Neural progenitor cell (in vitro differentiated cells): ENCODE data around the gene UROC1. TPM values are rescaled to one million over a fixed set of nuclear protein-coding genes. Genes with fewer than 3 reads are reported as not detected.

Experiments used
- DNase-seq: peaks from one replicate; pipeline ENCODE4 v3.0.0-alpha.2; 2016; ENCODE audit warnings: low spot score
- H2AFZ ChIP-seq: fragments of 200-600 bp; sonication (generic); replicated peaks from 2 replicates; pipeline ENCODE4 v1.6.1; 2016; ENCODE audit warnings: antibody characterized with exemption
- H3F3A ChIP-seq: fragments of 200-600 bp; sonication (generic); 2 replicates; pipeline ENCODE4 v1.6.1; 2016; ENCODE audit warnings: antibody characterized with exemption, low read depth
- H3K27ac ChIP-seq: fragments of 200-600 bp; sonication (generic); 2 replicates; pipeline ENCODE4 v1.5.1; 2016; ENCODE audit warnings: mild to moderate bottlenecking
- H3K27me3 ChIP-seq: fragments of 200-600 bp; sonication (generic); 2 replicates; pipeline ENCODE4 v1.6.1; 2016; ENCODE audit warnings: mild to moderate bottlenecking, moderate library complexity
- H3K36me3 ChIP-seq: fragments of 200-600 bp; sonication (generic); 2 replicates; pipeline ENCODE4 v1.5.1; 2016
- H3K4me1 ChIP-seq: fragments of 200-600 bp; sonication (generic); 2 replicates; pipeline ENCODE4 v1.6.1; 2016; ENCODE audit warnings: mixed run types
- H3K4me2 ChIP-seq: fragments of 200-600 bp; sonication (generic); 2 replicates; pipeline ENCODE4 v1.6.1; 2016
- H3K4me3 ChIP-seq: fragments of 200-600 bp; sonication (generic); 2 replicates; pipeline ENCODE4 v1.5.1; 2016
- H3K79me2 ChIP-seq: fragments of 200-600 bp; sonication (generic); 2 replicates; pipeline ENCODE4 v1.6.1; 2016; ENCODE audit warnings: low read depth
- H3K9ac ChIP-seq: fragments of 200-600 bp; sonication (generic); 2 replicates; pipeline ENCODE4 v1.6.1; 2016
- H3K9me3 ChIP-seq: fragments of 200-600 bp; sonication (generic); 2 replicates; pipeline ENCODE4 v1.5.1; 2016; ENCODE audit warnings: low read depth
- H4K20me1 ChIP-seq: fragments of 200-600 bp; sonication (generic); 2 replicates; pipeline ENCODE4 v1.6.1; 2016; ENCODE audit warnings: low read depth
- H3K27ac Mint-ChIP-seq: 3 replicates; pipeline ENCODE4 v1.8.0; 2021; ENCODE audit warnings: mixed read lengths
- H3K27me3 Mint-ChIP-seq: 2 replicates; pipeline ENCODE4 v1.8.0; 2022; ENCODE audit warnings: low read depth, mild to moderate bottlenecking, inconsistent platforms, moderate library complexity, mixed read lengths; ENCODE audit not compliant: insufficient read depth
- H3K36me3 Mint-ChIP-seq: 3 replicates; pipeline ENCODE4 v1.8.0; 2021; ENCODE audit warnings: mixed read lengths
- H3K4me1 Mint-ChIP-seq: 3 replicates; pipeline ENCODE4 v1.8.0; 2021; ENCODE audit warnings: mixed read lengths
- H3K4me3 Mint-ChIP-seq: 3 replicates; pipeline ENCODE4 v1.8.0; 2021; ENCODE audit warnings: mild to moderate bottlenecking, moderate library complexity, mixed read lengths
- H3K9me3 Mint-ChIP-seq: 3 replicates; pipeline ENCODE4 v1.8.0; 2020; ENCODE audit warnings: mixed read lengths
- EZH2 ChIP-seq: fragments of 200-600 bp; sonication (generic); IDR thresholded peaks from 2 replicates; pipeline ENCODE4 v1.6.1; 2017; ENCODE audit warnings: antibody characterized with exemption, mild to moderate bottlenecking, moderate library complexity
- EZH2phosphoT487 ChIP-seq: fragments of 200-600 bp; sonication (generic); IDR thresholded peaks from 2 replicates; pipeline ENCODE4 v1.6.1; 2017; ENCODE audit warnings: antibody characterized with exemption
- total RNA-seq: library from RNA; depleted of rRNA; stranded (reverse); fragments of >200 nt; gene quantifications from 2 replicates; pipeline ENCODE4 v1.2.3, GENCODE V29; 2015; ENCODE audit warnings: low replicate concordance
- TF ChIP-seq, protein P1 (sequence below): fragments of 200-600 bp; sonication (generic); IDR thresholded peaks from 2 replicates; pipeline ENCODE4 v1.5.1; 2017; ENCODE audit warnings: antibody characterized with exemption, mild to moderate bottlenecking

The UROC1 gene
- total RNA-seq, 1 donor from 2014 or later = not detected

DNA sequence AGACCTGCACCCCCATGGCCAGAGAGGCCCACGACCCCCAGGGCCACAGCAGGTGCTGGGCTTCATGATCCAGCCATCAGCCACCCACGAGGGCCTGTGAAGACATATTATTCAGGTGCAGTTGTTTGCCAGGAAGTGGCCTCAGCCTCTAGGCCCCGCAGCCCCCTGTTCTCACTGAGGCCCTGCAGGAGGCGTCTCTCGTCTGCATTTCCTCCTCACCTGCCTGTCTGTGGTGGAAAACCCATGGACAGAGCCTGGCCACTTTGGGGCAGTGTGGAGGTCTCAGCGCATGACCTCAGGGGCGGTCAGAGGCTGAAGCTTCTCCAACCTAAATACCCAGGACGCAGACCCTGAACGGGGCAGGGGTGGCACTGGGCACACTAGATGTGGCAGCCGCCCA lies 18.6 kb downstream of the UROC1 start:
- no peaks in the 10 kb centered on the region for H3K27me3 Mint-ChIP-seq
- TF ChIP-seq, protein P1, sequence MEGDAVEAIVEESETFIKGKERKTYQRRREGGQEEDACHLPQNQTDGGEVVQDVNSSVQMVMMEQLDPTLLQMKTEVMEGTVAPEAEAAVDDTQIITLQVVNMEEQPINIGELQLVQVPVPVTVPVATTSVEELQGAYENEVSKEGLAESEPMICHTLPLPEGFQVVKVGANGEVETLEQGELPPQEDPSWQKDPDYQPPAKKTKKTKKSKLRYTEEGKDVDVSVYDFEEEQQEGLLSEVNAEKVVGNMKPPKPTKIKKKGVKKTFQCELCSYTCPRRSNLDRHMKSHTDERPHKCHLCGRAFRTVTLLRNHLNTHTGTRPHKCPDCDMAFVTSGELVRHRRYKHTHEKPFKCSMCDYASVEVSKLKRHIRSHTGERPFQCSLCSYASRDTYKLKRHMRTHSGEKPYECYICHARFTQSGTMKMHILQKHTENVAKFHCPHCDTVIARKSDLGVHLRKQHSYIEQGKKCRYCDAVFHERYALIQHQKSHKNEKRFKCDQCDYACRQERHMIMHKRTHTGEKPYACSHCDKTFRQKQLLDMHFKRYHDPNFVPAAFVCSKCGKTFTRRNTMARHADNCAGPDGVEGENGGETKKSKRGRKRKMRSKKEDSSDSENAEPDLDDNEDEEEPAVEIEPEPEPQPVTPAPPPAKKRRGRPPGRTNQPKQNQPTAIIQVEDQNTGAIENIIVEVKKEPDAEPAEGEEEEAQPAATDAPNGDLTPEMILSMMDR = peak; percentile 16
- no peak for TF ChIP-seq EZH2phosphoT487
- Histone ChIP-seq H3K9me3 (no peaks in the 10 kb centered on the region), H3K4me2 (no peak overlapping the region), H2AFZ (no peak overlapping the region), H3K27me3 (no peaks in the 10 kb centered on the region), H3K36me3 (no peaks in the 10 kb centered on the region), H3K79me2 (no peaks in the 10 kb centered on the region), H3K9ac (no peak overlapping the region), H3K4me1 (peaks cover 18% of the 10 kb centered on the region), H3K4me3 (no peak overlapping the region), H4K20me1 (no peaks in the 10 kb centered on the region), H3F3A (peaks cover 10% of the 10 kb centered on the region), H3K27ac (no peak overlapping the region)
- H3K27ac Mint-ChIP-seq = no peak overlapping the region
- H3K9me3 Mint-ChIP-seq = no peaks in the 10 kb centered on the region
- DNase-seq = peak; percentile 46
- peaks cover 23% of the 10 kb centered on the region for H3K4me1 Mint-ChIP-seq
- no peak overlapping the region for H3K4me3 Mint-ChIP-seq
- no peaks in the 10 kb centered on the region for H3K36me3 Mint-ChIP-seq

DNA sequence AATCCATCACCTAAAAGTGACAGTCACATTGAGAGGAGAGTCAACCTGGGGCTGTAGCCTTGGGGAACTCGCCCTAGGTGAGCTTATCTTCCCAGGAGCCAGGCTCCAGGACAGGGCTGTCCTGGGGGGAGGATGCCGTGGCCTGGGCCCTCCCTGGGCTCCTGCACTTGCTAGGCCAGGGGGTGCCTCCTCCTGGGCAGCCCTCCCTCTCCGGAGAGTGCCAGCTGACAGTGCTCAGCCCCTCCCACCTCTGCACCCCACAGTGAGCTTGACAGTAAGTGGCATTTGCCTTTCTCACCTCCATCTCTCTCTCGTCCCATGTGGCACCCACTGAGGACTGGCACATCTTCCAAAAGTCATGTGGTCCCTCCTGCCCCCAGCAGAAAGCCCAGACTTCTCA lies 19.1 kb downstream of the UROC1 start:
- Histone ChIP-seq H3K4me3 (no peak overlapping the region), H3K27ac (no peak overlapping the region), H3K4me1 (peaks cover 19% of the 10 kb centered on the region), H3K27me3 (no peaks in the 10 kb centered on the region), H3K4me2 (no peak overlapping the region), H3K36me3 (no peaks in the 10 kb centered on the region), H2AFZ (no peak overlapping the region), H3F3A (peaks cover 10% of the 10 kb centered on the region), H3K9me3 (no peaks in the 10 kb centered on the region), H3K9ac (no peak overlapping the region), H4K20me1 (no peaks in the 10 kb centered on the region), H3K79me2 (no peaks in the 10 kb centered on the region)
- Mint-ChIP-seq H3K9me3 (no peaks in the 10 kb centered on the region), H3K4me3 (no peak overlapping the region), H3K27ac (no peak overlapping the region), H3K36me3 (no peaks in the 10 kb centered on the region), H3K4me1 (peaks cover 26% of the 10 kb centered on the region), H3K27me3 (no peaks in the 10 kb centered on the region)
- DNase-seq = no peak
- TF ChIP-seq EZH2 (no peak), EZH2phosphoT487 (no peak)
- TF ChIP-seq, protein P1 = no peak

DNA sequence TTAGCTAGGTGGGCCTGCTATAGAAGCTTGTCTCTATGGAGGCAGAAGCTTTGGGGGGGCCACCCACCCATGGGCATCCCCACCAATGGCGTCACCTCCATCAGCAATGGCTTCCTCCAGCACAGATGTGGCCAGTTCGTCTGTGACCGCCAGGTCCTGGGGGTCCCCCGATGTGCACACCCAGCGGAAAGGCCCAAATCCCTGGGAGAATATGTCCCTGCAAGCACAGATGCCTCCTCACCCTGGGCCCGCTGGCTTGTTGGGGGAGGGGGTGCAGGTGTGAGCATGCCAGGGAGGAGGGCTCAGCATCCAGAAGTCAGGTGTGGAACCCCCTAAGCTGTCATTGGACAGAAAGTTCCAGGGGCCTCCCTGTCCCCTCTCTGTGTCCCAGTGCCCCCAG lies 19.6 kb downstream of the UROC1 start:
- no peak overlapping the region for H3K4me2 ChIP-seq
- peaks cover 19% of the 10 kb centered on the region for H3K4me1 ChIP-seq
- no peak overlapping the region for H3K4me3 ChIP-seq
- peaks cover 30% of the 10 kb centered on the region for H3K4me1 Mint-ChIP-seq
- no peaks in the 10 kb centered on the region for H3K36me3 ChIP-seq
- no peak overlapping the region for H3K4me3 Mint-ChIP-seq
- H3K9me3 Mint-ChIP-seq = no peaks in the 10 kb centered on the region
- no peaks in the 10 kb centered on the region for H3K79me2 ChIP-seq
- H3K27ac ChIP-seq = no peak overlapping the region
- peaks cover 10% of the 10 kb centered on the region for H3F3A ChIP-seq
- no peaks in the 10 kb centered on the region for H3K36me3 Mint-ChIP-seq
- H3K9me3 ChIP-seq = no peaks in the 10 kb centered on the region
- no peak for DNase-seq
- no peak overlapping the region for H3K27ac Mint-ChIP-seq
- H3K9ac ChIP-seq = no peak overlapping the region
- no peaks in the 10 kb centered on the region for H3K27me3 Mint-ChIP-seq
- no peak overlapping the region for H2AFZ ChIP-seq
- TF ChIP-seq EZH2phosphoT487 = no peak
- no peak for TF ChIP-seq EZH2
- TF ChIP-seq, protein P1 = no peak
- H4K20me1 ChIP-seq = no peaks in the 10 kb centered on the region
- H3K27me3 ChIP-seq = no peaks in the 10 kb centered on the region
